VCaP (cell line): ENCODE results near the gene SMG9.
"Not testable (repeated sequence)": the region's sequence is repeated elsewhere in the genome, so short reads cannot be mapped to it uniquely, and the experiment has no call there.

Experiments used
- H3K27ac ChIP-seq: fragments of 450-650 bp; 2 replicates; pipeline ENCODE4 v1.5.1; 2017
- TF ChIP-seq, protein P1 (sequence below): fragments of 450-650 bp; conservative IDR thresholded peaks from 2 replicates; pipeline ENCODE4 v1.5.1; 2017; ENCODE audit warnings: mild to moderate bottlenecking, moderate library complexity

SMG9 gene

DNA sequence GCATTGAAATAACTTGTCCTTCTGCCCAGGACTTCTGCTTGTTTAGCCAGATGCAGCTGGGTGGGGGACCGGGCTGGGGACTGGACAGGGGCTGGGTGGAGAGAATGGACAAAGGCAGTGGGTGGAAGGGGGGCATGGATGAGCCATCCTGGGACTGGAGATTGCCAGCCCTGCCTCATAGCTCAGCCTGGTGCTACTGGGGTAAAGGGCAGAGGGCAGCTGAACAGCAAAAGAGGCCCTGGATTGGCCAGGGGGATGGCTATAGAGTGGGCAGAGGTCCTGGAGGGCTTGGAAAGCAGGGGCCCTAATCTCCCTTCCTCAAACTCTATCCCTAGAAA lies 67.1 kb downstream of the SMG9 start:
- TF ChIP-seq, protein P1, sequence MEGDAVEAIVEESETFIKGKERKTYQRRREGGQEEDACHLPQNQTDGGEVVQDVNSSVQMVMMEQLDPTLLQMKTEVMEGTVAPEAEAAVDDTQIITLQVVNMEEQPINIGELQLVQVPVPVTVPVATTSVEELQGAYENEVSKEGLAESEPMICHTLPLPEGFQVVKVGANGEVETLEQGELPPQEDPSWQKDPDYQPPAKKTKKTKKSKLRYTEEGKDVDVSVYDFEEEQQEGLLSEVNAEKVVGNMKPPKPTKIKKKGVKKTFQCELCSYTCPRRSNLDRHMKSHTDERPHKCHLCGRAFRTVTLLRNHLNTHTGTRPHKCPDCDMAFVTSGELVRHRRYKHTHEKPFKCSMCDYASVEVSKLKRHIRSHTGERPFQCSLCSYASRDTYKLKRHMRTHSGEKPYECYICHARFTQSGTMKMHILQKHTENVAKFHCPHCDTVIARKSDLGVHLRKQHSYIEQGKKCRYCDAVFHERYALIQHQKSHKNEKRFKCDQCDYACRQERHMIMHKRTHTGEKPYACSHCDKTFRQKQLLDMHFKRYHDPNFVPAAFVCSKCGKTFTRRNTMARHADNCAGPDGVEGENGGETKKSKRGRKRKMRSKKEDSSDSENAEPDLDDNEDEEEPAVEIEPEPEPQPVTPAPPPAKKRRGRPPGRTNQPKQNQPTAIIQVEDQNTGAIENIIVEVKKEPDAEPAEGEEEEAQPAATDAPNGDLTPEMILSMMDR = no peak
- no peak overlapping the region for H3K27ac ChIP-seq

DNA sequence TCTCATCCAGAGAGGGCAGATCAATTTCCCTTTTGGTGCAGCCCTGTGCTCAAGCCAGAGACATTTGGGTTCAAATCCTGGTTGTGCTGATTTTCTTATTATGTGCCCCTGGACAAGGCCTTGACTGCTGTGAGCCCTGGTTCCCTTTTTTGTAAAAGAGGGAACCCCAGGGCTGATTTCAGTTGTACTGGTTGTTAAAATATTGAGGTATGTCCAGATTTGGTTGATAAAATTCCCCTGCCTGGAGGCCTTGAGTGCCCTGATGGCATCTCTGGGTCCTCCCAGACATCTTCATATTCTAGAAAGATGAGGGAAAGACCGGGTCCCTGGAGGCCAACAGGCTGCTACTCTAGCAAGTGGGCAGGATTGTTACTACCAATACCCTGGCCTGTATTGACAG lies 70.4 kb downstream of the SMG9 start:
- H3K27ac ChIP-seq = no peak overlapping the region
- TF ChIP-seq, protein P1 = no peak

DNA sequence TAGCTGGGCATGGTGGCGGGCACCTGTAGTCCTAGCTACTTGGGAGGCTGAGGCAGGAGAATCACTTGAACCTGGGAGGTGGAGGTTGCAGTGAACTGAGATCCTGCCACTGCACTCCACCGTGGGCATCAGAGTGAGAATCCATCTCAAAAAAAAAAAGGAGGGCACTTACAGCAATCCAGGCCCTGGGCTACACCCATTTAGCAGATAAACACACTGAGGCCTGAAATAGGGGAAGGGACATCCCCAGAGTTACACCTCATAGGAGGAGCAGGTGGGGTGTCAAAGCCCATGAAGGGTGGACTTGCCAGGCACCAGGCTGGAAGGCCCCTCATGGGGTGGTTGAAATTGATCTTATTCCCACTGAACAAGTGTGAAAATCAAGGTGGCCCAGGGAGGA lies 70.9 kb downstream of the SMG9 start:
- TF ChIP-seq, protein P1 = no peak
- H3K27ac ChIP-seq = no peak overlapping the region

DNA sequence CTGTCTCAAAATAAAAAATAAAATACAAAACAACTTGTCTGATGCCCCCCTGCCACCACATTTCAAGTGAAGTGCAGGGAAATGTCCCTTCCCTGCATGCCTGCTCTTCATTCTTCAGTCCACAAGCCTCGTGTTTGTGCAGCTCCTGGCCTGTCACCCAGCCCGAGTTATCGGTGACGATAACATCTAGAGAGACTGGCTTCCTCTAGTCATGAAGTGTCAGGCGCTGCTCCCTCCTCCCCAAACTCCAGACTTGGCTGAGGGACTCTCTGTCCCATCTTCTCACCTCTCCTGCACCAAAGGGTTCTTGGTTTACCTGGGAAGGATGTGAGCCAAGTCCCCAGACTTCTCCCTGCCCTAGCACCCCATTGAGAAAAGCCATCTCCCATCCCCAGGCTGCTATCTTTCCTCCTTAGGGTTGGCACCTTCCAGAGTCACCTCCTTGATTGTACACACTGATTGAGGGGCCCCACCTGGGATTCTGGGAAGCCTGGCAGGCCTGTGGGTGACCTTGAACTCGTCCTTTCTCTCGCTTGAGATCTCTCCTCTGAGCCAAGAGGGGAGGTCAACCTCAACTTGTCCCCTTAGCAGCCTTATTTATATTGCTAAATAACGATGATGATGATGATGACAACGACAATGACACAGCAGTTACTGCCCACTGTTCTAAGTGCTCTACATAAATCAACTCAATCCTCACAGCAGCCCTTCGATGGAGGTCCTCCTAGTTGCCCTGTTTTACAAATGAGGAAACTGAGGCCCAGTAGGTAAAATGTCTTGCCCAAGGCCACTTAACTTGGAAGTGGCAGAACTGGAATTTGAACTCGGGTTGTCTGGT lies 71.7 kb downstream of the SMG9 start:
- H3K27ac ChIP-seq = no peak overlapping the region

DNA sequence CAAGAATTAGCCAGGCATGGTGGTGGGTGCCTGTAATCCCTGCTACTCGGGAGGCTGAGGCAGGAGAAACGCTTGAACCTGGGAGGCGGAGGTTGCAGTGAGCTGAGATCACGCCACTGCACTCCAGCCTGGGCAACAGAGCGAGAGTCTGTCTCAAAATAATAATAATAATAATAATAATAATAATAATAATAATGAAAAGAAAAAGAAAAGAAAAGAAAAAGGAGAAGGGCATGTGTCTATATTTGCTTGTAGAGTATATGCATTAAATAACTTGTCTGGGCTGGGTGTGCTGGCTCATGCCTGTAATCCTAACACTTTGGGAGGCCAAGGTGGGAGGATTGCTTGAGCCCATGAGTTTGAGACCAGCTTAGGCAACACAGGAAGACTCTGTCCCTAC lies 72.5 kb downstream of the SMG9 start:
- not testable (repeated sequence) for H3K27ac ChIP-seq

More for the DNA sequence above, 71.7 kb downstream of the SMG9 start:
- TF ChIP-seq, protein P1 = no peak

DNA sequence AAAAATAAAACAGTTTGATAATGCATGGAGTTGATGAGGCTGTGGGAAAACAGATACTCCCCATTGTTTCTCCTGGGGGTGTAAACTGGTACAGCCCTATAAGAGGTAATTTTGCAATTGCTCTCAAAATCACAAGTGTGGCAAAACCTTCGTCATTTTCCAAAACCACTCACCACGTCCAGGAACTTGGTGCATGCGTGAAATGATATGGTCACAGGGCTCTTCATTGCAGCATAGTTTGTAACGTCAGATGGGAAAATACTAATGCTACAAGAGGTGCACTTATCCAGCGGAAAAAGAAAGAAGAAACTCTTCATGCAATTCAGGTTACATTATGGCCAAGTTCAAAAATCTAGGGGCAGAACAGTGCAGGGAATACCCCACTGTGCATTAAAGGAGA lies 72.9 kb downstream of the SMG9 start:
- H3K27ac ChIP-seq = no peak overlapping the region
- TF ChIP-seq, protein P1 = no peak

DNA sequence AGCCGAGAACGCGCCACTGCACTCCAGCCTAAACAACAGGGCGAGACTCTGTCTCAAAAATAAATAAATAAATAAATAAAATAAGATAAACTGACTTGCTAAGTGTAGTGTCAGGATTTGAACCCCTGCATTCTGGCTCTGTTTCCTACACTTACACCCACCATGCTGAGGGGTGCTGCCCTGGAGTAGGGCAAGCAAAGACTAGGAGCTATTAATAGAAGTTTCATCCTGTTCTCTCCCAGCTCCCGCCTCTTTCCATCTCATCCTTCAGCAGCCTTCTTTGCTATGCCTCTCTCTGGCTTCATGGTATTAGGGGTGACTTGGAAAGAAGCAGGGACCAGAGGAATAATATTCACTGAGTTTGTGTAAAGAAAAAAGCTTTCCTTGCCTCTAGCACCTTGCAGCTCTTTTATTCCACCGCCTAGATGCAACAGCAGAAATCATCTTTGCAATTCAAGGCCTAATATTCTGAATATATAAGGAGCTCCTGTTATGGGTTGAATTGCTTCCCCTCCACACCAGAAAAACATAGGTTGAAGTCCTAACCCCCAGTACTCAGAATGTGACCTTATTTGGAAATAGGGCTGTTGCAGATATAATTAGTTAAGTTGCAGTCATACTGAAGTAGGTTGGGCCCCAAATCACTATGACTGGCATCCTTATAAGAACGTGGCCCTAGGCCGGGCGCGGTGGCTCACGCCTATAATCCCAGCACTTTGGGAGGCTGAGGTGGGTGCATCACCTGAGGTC lies 76.1 kb downstream of the SMG9 start:
- TF ChIP-seq, protein P1 = no peak
- no peak overlapping the region for H3K27ac ChIP-seq
